HG02678 (cell line): ENCODE measurements around the gene CAPN2.

ENCODE experiments used
- ATAC-seq: cut with Tn5 transposase; IDR thresholded peaks from one replicate; pipeline ENCODE4 v1.9.1; 2021; ENCODE audit warnings: mild to moderate bottlenecking, moderate library complexity; ENCODE audit not compliant: unreplicated experiment

Gene CAPN2

GRCh38 chr1:223824712-223825111, 112.4 kb downstream of the CAPN2 start:
- ATAC-seq: no peak
